ENCODE measurements around the gene GINS1. TPM values are rescaled to one million over a fixed set of nuclear protein-coding genes. Genes with fewer than 3 reads are reported as not detected.
A peak's percentile ranks its signal among the peaks of the same experiment; 100 is the strongest.

GINS1 gene
- total and polyA plus RNA-seq, 2 of the 13 experiments (the other 11 are each of a cell fraction or from before 2014, with no cell fraction given), result 14.6 to 59.9 TPM

- peak; percentile 91 for TF ChIP-seq CTCF (CRISPR knock-in tag; IDR thresholded peaks at IDR 0.05)
- no peak for TF ChIP-seq TBP (CRISPR knock-in tag; IDR thresholded peaks at IDR 0.05)
- 0 out of 2 replicates have a peak, but pooled peaks have one; percentile 29 for TF ChIP-seq ZSCAN25 (CRISPR knock-in tag; IDR thresholded peaks at IDR 0.05)
- TF ChIP-seq SRF (IDR thresholded peaks at IDR 0.05; ENCODE audit: low read depth, low read length), result no peak
- TF ChIP-seq MIXL1 (CRISPR knock-in tag; IDR thresholded peaks at IDR 0.05), result peak; percentile 43; the same call in 1 of the 2 replicates
- peak; percentile 24; the same call in 1 of the 2 replicates for TF ChIP-seq HMG20A (CRISPR knock-in tag; IDR thresholded peaks at IDR 0.05; ENCODE audit: borderline replicate concordance)
- no peak for TF ChIP-seq TIGD3 (CRISPR knock-in tag; IDR thresholded peaks at IDR 0.05; ENCODE audit: borderline replicate concordance)
- no peak for TF ChIP-seq CCDC6 (CRISPR knock-in tag; IDR thresholded peaks at IDR 0.05)
- no peak for TF ChIP-seq ZNF775 (CRISPR knock-in tag; IDR thresholded peaks at IDR 0.05; ENCODE audit: borderline replicate concordance)
- no peak for TF ChIP-seq ZNF496 (CRISPR knock-in tag; IDR thresholded peaks at IDR 0.05; ENCODE audit: insufficient replicate concordance)
- 0 out of 2 replicates have a peak, but pooled peaks have one; percentile 17 for TF ChIP-seq HOMEZ (CRISPR knock-in tag; IDR thresholded peaks at IDR 0.05; ENCODE audit: low read depth)
- TF ChIP-seq KAT8 (CRISPR knock-in tag; IDR thresholded peaks at IDR 0.05), result peak; percentile 49; the same call in 1 of the 2 replicates
- TF ChIP-seq ZNF619 (CRISPR knock-in tag; IDR thresholded peaks at IDR 0.05), result no peak
- no peak for TF ChIP-seq MBNL3 (CRISPR knock-in tag; conservative IDR thresholded peaks at IDR 0.05)
- TF ChIP-seq, protein P1, sequence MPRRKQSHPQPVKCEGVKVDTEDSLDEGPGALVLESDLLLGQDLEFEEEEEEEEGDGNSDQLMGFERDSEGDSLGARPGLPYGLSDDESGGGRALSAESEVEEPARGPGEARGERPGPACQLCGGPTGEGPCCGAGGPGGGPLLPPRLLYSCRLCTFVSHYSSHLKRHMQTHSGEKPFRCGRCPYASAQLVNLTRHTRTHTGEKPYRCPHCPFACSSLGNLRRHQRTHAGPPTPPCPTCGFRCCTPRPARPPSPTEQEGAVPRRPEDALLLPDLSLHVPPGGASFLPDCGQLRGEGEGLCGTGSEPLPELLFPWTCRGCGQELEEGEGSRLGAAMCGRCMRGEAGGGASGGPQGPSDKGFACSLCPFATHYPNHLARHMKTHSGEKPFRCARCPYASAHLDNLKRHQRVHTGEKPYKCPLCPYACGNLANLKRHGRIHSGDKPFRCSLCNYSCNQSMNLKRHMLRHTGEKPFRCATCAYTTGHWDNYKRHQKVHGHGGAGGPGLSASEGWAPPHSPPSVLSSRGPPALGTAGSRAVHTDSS (CRISPR knock-in tag; conservative IDR thresholded peaks at IDR 0.05), result no peak
- TF ChIP-seq NFYC (CRISPR knock-in tag; IDR thresholded peaks at IDR 0.05), result peak; percentile 6; the same call in 1 of the 2 replicates
- TF ChIP-seq NR2F2 (IDR thresholded peaks at IDR 0.05; ENCODE audit: borderline replicate concordance, low read depth), result peak; percentile 17; the same call in 1 of the 2 replicates
- TF ChIP-seq PITX1 (CRISPR knock-in tag; IDR thresholded peaks at IDR 0.05), result 0 out of 2 replicates have a peak, but pooled peaks have one; percentile 21
- no peak for TF ChIP-seq REL (CRISPR knock-in tag; conservative IDR thresholded peaks at IDR 0.05)
- TF ChIP-seq SAP130 (CRISPR knock-in tag; IDR thresholded peaks at IDR 0.05; ENCODE audit: low read depth), result peak; percentile 48
- TF ChIP-seq FOXA1 (IDR thresholded peaks at IDR 0.05), result no peak
- peak; percentile 32; the same call in 1 of the 2 replicates for TF ChIP-seq FOXA1 (CRISPR knock-in tag; IDR thresholded peaks at IDR 0.05)
- 0 out of 2 replicates have a peak, but pooled peaks have one; percentile 50 for TF ChIP-seq NFATC3 (CRISPR knock-in tag; IDR thresholded peaks at IDR 0.05)
Measured at GRCh38 chr20:25399037-25399430, 8.4 kb upstream of the GINS1 start (continued).

All from HepG2 (cell line).